GM10266 (cell line): ENCODE data around the gene EIF2B1.
"Not testable (repeated sequence)": the region's sequence is repeated elsewhere in the genome, so short reads cannot be mapped to it uniquely, and the experiment has no call there.

Source experiments
- DNase-seq: peaks from one replicate; pipeline ENCODE4 v3.0.0; 2012; ENCODE audit errors: extremely low spot score
- TF ChIP-seq, protein P1 (sequence below): IDR thresholded peaks from 2 replicates; pipeline ENCODE4 v1.5.1; 2012; ENCODE audit warnings: mild to moderate bottlenecking, low read depth; ENCODE audit not compliant: control insufficient read depth, insufficient read depth; ENCODE audit errors: missing control alignments

EIF2B1 gene

DNA sequence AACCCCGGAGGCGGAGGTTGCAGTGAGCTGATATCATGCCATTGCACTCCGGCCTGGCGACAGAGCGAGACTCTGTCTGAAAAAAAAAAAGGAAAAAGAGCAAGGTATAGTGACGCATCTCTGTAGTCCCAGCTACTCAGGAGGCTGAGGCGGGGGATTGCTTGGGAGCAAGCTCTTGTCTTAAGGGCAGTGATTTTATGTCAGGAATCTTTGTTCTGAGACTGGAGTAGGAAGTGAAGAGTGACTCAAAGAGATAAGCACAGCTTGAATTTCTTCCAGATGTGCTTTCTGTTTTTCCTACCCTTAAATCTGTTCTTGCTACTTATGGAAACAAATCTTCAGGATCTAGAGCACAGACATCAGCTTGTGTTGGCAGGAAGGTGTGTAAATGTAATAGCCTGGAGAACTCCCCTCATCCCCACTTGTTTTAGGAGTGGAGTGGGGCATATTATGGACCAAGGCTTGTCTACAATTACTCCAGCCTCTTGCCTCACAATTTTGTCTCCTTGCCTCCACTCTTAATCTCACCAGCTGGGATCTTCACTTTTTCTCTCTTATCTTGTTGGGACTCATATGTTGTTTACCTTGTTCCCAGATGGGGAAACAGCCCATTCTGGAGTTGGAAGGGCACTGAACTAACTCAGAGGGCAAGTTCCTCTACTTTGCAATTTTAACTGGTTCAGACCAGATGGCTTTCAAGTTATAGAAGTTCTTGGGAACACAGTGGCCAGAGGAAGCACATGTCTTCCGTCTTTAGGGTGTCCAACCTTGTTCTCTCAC lies 41.6 kb downstream of the EIF2B1 start:
- TF ChIP-seq, protein P1, sequence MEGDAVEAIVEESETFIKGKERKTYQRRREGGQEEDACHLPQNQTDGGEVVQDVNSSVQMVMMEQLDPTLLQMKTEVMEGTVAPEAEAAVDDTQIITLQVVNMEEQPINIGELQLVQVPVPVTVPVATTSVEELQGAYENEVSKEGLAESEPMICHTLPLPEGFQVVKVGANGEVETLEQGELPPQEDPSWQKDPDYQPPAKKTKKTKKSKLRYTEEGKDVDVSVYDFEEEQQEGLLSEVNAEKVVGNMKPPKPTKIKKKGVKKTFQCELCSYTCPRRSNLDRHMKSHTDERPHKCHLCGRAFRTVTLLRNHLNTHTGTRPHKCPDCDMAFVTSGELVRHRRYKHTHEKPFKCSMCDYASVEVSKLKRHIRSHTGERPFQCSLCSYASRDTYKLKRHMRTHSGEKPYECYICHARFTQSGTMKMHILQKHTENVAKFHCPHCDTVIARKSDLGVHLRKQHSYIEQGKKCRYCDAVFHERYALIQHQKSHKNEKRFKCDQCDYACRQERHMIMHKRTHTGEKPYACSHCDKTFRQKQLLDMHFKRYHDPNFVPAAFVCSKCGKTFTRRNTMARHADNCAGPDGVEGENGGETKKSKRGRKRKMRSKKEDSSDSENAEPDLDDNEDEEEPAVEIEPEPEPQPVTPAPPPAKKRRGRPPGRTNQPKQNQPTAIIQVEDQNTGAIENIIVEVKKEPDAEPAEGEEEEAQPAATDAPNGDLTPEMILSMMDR = no peak

GRCh38 chr12:123580772-123581171 lies 52.7 kb downstream of the EIF2B1 start:
- no peak for DNase-seq
- TF ChIP-seq, protein P1 = no peak

More for the DNA sequence above, 41.6 kb downstream of the EIF2B1 start:
- no peak for DNase-seq

DNA sequence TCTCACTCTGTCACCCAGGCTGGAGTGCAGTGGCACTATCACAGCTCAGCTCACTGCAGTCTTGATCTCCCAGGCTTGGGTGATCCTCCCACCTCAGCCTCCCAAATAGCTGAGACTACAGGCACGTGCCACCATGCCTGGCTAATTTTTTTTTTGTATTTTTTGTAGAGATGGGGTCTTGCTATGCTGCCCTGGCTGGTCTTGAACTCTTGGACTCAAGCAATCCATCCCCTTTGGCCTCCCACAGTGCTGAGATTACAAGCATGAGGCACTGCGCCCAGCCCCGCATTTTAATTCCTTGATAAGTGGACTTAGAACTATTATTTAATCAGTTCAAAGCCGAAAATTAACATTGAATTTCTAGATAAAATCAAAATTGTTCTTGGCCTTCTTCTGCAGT lies 54.7 kb downstream of the EIF2B1 start:
- not testable (repeated sequence) for DNase-seq

DNA sequence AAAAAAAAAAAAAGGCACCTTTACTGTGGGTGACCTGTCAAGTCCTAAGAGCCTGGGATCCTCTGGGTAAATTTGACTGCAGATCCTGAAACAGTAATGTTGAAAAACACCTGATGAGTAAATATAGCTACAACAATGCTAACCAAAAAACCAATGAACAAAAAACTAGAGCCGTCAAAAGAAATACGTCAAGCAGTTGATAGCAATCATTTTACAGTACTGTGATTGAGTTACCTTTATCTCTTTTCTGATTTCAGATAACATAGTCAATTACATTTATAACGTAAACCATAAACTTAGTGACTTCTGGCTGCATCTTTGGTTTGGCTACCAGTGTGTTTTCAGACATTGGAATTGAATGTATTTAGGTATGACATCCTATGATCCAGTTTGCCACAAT lies 55.2 kb downstream of the EIF2B1 start:
- TF ChIP-seq, protein P1 = no peak
- no peak for DNase-seq

- DNase-seq = no peak
- TF ChIP-seq, protein P1 = no peak
These were observed 56.9 kb downstream of the EIF2B1 start for GRCh38 chr12:123576611-123577010.

- DNase-seq = no peak
- TF ChIP-seq, protein P1 = no peak
These were observed 59.6 kb downstream of the EIF2B1 start for GRCh38 chr12:123573870-123574269.

GRCh38 chr12:123572391-123572790 lies 61.1 kb downstream of the EIF2B1 start:
- TF ChIP-seq, protein P1 = no peak
- no peak for DNase-seq
